Natural killer cell (primary cell): Measurements from ENCODE around the gene IL1B. TPM values are rescaled to one million over a fixed set of nuclear protein-coding genes. Genes with fewer than 3 reads are reported as not detected.
"Not testable (repeated sequence)": the region's sequence is repeated elsewhere in the genome, so short reads cannot be mapped to it uniquely, and the experiment has no call there.

ENCODE experiments used
- ATAC-seq, 3 donors: fragments of 150-1000 bp in 2 of 3; fragments of 200-7000 bp in 1 of 3; cut with Tn5 transposase; 1 replicate in 1 of 3; 2 replicates in 2 of 3; pipeline ENCODE4 v1.10.0; 2021; ENCODE audit warnings: mild to moderate bottlenecking in 2 of 3, moderate library complexity in 2 of 3
- DNase-seq, 2 donors: peaks; one replicate each; pipeline versions ENCODE4 v3.0.0 to v3.0.0-alpha.2; 2013 to 2021; ENCODE audit warnings: mixed read lengths in 1 of 2
- H3K27ac ChIP-seq: one replicate; pipeline ENCODE4 v1.5.1; 2013; ENCODE audit warnings: mild to moderate bottlenecking, low read length
- H3K27me3 ChIP-seq: one replicate; pipeline ENCODE4 v1.6.1; 2013; ENCODE audit warnings: low read length; ENCODE audit not compliant: control insufficient read depth, insufficient read depth
- H3K36me3 ChIP-seq: one replicate; pipeline ENCODE4 v1.6.1; 2013; ENCODE audit warnings: low read length; ENCODE audit not compliant: control insufficient read depth, insufficient read depth
- H3K4me1 ChIP-seq: one replicate; pipeline ENCODE4 v1.6.1; 2013; ENCODE audit warnings: low read length; ENCODE audit not compliant: control insufficient read depth, insufficient read depth
- H3K4me3 ChIP-seq: one replicate; pipeline ENCODE4 v1.5.1; 2013; ENCODE audit warnings: low read length
- H3K9me3 ChIP-seq: one replicate; pipeline ENCODE4 v1.6.1; 2013; ENCODE audit warnings: low read length; ENCODE audit not compliant: control insufficient read depth, insufficient read depth
- H3K27ac Mint-ChIP-seq, 2 donors: one replicate each; pipeline ENCODE4 v1.8.0; 2022; ENCODE audit warnings: mild to moderate bottlenecking in 2 of 2, mixed read lengths in 2 of 2, moderate library complexity in 1 of 2
- H3K27me3 Mint-ChIP-seq, 2 donors: one replicate each; pipeline ENCODE4 v1.8.0; 2022; ENCODE audit warnings: low read depth in 2 of 2, mixed read lengths in 2 of 2
- H3K36me3 Mint-ChIP-seq: one replicate; pipeline ENCODE4 v1.8.0; 2022; ENCODE audit warnings: mixed read lengths
- H3K4me1 Mint-ChIP-seq, 2 donors: one replicate each; pipeline ENCODE4 v1.8.0; 2022; ENCODE audit warnings: mixed read lengths in 2 of 2
- H3K4me3 Mint-ChIP-seq: one replicate; pipeline ENCODE4 v1.8.0; 2022; ENCODE audit warnings: mild to moderate bottlenecking, moderate library complexity, mixed read lengths
- H3K9me3 Mint-ChIP-seq, 2 donors: one replicate each; pipeline ENCODE4 v1.8.0; 2022; ENCODE audit warnings: mixed read lengths in 2 of 2
- CTCF ChIP-seq: fragments of 200-600 bp; IDR thresholded peaks from one replicate; pipeline ENCODE4 v1.8.0; 2022; ENCODE audit warnings: antibody characterized with exemption
- WGBS: methylation state at CpG from one replicate; pipeline ENCODE4 v1.1.7; 2013; ENCODE audit warnings: missing lambda C conversion rate; ENCODE audit not compliant: insufficient coverage; 5-methylcytosine and 5-hydroxymethylcytosine counted together
- intact Hi-C: fragments of 100-400 bp; cut with micrococcal nuclease; formaldehyde crosslinking; loops from one replicate; pipeline ENCODE4 v1.14.2; 2022
- total RNA-seq, 4 donors: library from RNA; stranded (reverse); fragments of 120-200 nt in 1 of 4; gene quantifications; one replicate each; pipeline versions ENCODE4 v1.2.3 to v1.2.4, GENCODE V29; 2013 to 2022

The IL1B gene
- total RNA-seq, 3 donors from 2014 or later (not counting 1 experiment from before 2014, with no cell fraction given): 92.6 to 250 (median 110) TPM

- ATAC-seq (no peak), DNase-seq (no peak)
- Histone ChIP-seq H3K27me3 (no peaks in the 10 kb centered on the region), H3K4me3 (no peak overlapping the region), H3K36me3 (no peaks in the 10 kb centered on the region), H3K27ac (no peak overlapping the region), H3K4me1 (peaks cover 9% of the 10 kb centered on the region), H3K9me3 (no peaks in the 10 kb centered on the region)
- Mint-ChIP-seq H3K27ac (no peak overlapping the region), H3K4me3 (no peak overlapping the region), H3K9me3 (no peaks in the 10 kb centered on the region), H3K27me3 (peaks cover 5 to 25% of the 10 kb centered on the region in 2 donors), H3K36me3 (no peaks in the 10 kb centered on the region), H3K4me1 (peaks cover 11 to 12% of the 10 kb centered on the region in 2 donors)
- WGBS: no CpG with 5 or more reads among the region's 1 CpG
- TF ChIP-seq CTCF: no peak
- intact Hi-C loops: no loop called here
Measured at GRCh38 chr2:112835061-112835501, 1.5 kb downstream of the IL1B start.

GRCh38 chr2:112834396-112835037, 2.1 kb downstream of the IL1B start:
- no peak for DNase-seq
- H3K4me3 Mint-ChIP-seq: no peak overlapping the region
- ATAC-seq: no peak
- Histone ChIP-seq H3K9me3 (no peaks in the 10 kb centered on the region), H3K27me3 (no peaks in the 10 kb centered on the region), H3K27ac (no peak overlapping the region), H3K4me1 (peaks cover 9% of the 10 kb centered on the region), H3K36me3 (no peaks in the 10 kb centered on the region), H3K4me3 (no peak overlapping the region)
- intact Hi-C loops: no loop called here
- H3K27ac Mint-ChIP-seq: no peak overlapping the region
- no peaks in the 10 kb centered on the region for H3K36me3 Mint-ChIP-seq
- peaks cover 5 to 19% of the 10 kb centered on the region in 2 donors for H3K27me3 Mint-ChIP-seq
- peaks cover 8 to 12% of the 10 kb centered on the region in 2 donors for H3K4me1 Mint-ChIP-seq
- no peaks in the 10 kb centered on the region for H3K9me3 Mint-ChIP-seq
- WGBS: 91% methylated on average over 1 of the region's 1 CpG
- TF ChIP-seq CTCF: no peak

- H3K4me1 ChIP-seq: peaks cover 9% of the 10 kb centered on the region
- ATAC-seq (no peak), DNase-seq (no peak)
- H3K4me3 ChIP-seq: no peak overlapping the region
- H3K36me3 ChIP-seq: no peaks in the 10 kb centered on the region
- H3K27ac ChIP-seq: no peak overlapping the region
- TF ChIP-seq CTCF: no peak
- peaks cover 8 to 14% of the 10 kb centered on the region in 2 donors for H3K27me3 Mint-ChIP-seq
- no peaks in the 10 kb centered on the region for H3K36me3 Mint-ChIP-seq
- H3K4me3 Mint-ChIP-seq: no peak overlapping the region
- H3K27ac Mint-ChIP-seq: no peak overlapping the region
- H3K4me1 Mint-ChIP-seq: peaks cover 2 to 12% of the 10 kb centered on the region in 2 donors
- no peaks in the 10 kb centered on the region for H3K9me3 Mint-ChIP-seq
- no peaks in the 10 kb centered on the region for H3K9me3 ChIP-seq
- no peaks in the 10 kb centered on the region for H3K27me3 ChIP-seq
- intact Hi-C loops: no loop called here
Measured at GRCh38 chr2:112833976-112834375, 2.6 kb downstream of the IL1B start.

- not testable (repeated sequence) for H3K27ac Mint-ChIP-seq
- peaks cover 0 to 12% of the 10 kb centered on the region in 2 donors for H3K4me1 Mint-ChIP-seq
Measured at GRCh38 chr2:112833639-112833931, 3.0 kb downstream of the IL1B start.

More at GRCh38 chr2:112833639-112833931, 3.0 kb downstream of the IL1B start:
- H3K9me3 ChIP-seq, H3K4me3 Mint-ChIP-seq, intact Hi-C loops, H3K27me3 Mint-ChIP-seq, H3K36me3 ChIP-seq, DNase-seq, H3K36me3 Mint-ChIP-seq, H3K4me3 ChIP-seq, ATAC-seq, H3K27ac ChIP-seq, H3K27me3 ChIP-seq, H3K4me1 ChIP-seq, H3K9me3 Mint-ChIP-seq: not testable (repeated sequence)
- WGBS: 94% methylated on average over 4 of the region's 5 CpGs
